ENCODE measurements around the gene GMDS.

- TF ChIP-seq RFX5 (IDR thresholded peaks at IDR 0.05; ENCODE audit: low read depth, low read length) (no peak), CTCF (conservative IDR thresholded peaks at IDR 0.05; ENCODE audit: low read depth, low read length) (no peak), CEBPB (IDR thresholded peaks at IDR 0.05; ENCODE audit: low read depth, low read length) (no peak), MAFK (IDR thresholded peaks at IDR 0.05; ENCODE audit: low read depth, low read length) (no peak), POLR2A (IDR thresholded peaks at IDR 0.05; ENCODE audit: low read depth, low read length) (no peak), MXI1 (IDR thresholded peaks at IDR 0.05; ENCODE audit: borderline replicate concordance, low read depth, low read length) (no peak), NFE2L2 (IDR thresholded peaks at IDR 0.05; ENCODE audit: low read depth, low read length) (no peak), USF2 (IDR thresholded peaks at IDR 0.05; ENCODE audit: low read depth, low read length) (no peak), BHLHE40 (IDR thresholded peaks at IDR 0.05; ENCODE audit: low read depth, low read length) (no peak), FOS (IDR thresholded peaks at IDR 0.05; ENCODE audit: low read depth, low read length) (no peak), SMC3 (IDR thresholded peaks at IDR 0.05; ENCODE audit: low read depth, low read length) (no peak), RCOR1 (IDR thresholded peaks at IDR 0.05; ENCODE audit: insufficient replicate concordance, low read length) (no peak), CHD1 (IDR thresholded peaks at IDR 0.05; ENCODE audit: low read depth, low read length) (no peak), ELK1 (IDR thresholded peaks at IDR 0.05; ENCODE audit: borderline replicate concordance, low read depth, low read length) (no peak)
Observed at GRCh38 chr6:1603708-1604107, 641.7 kb downstream of the GMDS start.
